DOHH2 (cell line): Measurements from ENCODE around the gene SLC34A1.

Experiments
- H3F3A ChIP-seq: fragments of 200-600 bp; sonication (generic), shearing (Covaris generic); 2 replicates; pipeline ENCODE4 v1.6.0; 2016; ENCODE audit warnings: antibody characterized with exemption, mild to moderate bottlenecking; ENCODE audit not compliant: control insufficient read depth, insufficient read depth
- H3K27ac ChIP-seq: fragments of 200-600 bp; sonication (generic); 2 replicates; pipeline ENCODE4 v1.5.1; 2014; ENCODE audit warnings: low read depth, mild to moderate bottlenecking, low read length, moderate library complexity
- H3K27me3 ChIP-seq: fragments of 200-600 bp; sonication (generic); 2 replicates; pipeline ENCODE4 v1.6.1; 2014; ENCODE audit warnings: mild to moderate bottlenecking, low read length, mixed read lengths; ENCODE audit not compliant: control insufficient read depth
- H3K36me3 ChIP-seq: fragments of 200-600 bp; sonication (generic); 2 replicates; pipeline ENCODE4 v1.6.1; 2014; ENCODE audit warnings: mild to moderate bottlenecking, low read length, moderate library complexity, mixed read lengths; ENCODE audit not compliant: control insufficient read depth
- H3K4me1 ChIP-seq: fragments of 200-600 bp; sonication (generic); 2 replicates; pipeline ENCODE4 v1.6.1; 2014; ENCODE audit warnings: mild to moderate bottlenecking, low read length, mixed read lengths; ENCODE audit not compliant: control insufficient read depth
- H3K4me2 ChIP-seq: fragments of 200-600 bp; sonication (generic); 2 replicates; pipeline ENCODE4 v1.6.0; 2014; ENCODE audit warnings: mild to moderate bottlenecking, low read length, moderate library complexity
- H3K4me3 ChIP-seq: fragments of 200-600 bp; sonication (generic); 2 replicates; pipeline ENCODE4 v1.5.1; 2014; ENCODE audit warnings: mild to moderate bottlenecking, low read length, mixed read lengths
- H3K79me2 ChIP-seq: fragments of 200-600 bp; sonication (generic); 2 replicates; pipeline ENCODE4 v1.6.1; 2014; ENCODE audit warnings: mild to moderate bottlenecking, low read length, mixed read lengths; ENCODE audit not compliant: control insufficient read depth
- H3K9me2 ChIP-seq: fragments of 200-600 bp; sonication (generic); replicated peaks from 2 replicates; pipeline ENCODE4 v1.6.1; 2014; ENCODE audit warnings: mild to moderate bottlenecking, low read length, mixed read lengths; ENCODE audit not compliant: control insufficient read depth
- H3K9me3 ChIP-seq: fragments of 200-600 bp; sonication (generic); 2 replicates; pipeline ENCODE4 v1.6.1; 2014; ENCODE audit warnings: antibody characterized with exemption, low read length, mixed read lengths; ENCODE audit not compliant: control insufficient read depth, insufficient read depth
- H4K20me1 ChIP-seq: fragments of 200-600 bp; sonication (generic); 2 replicates; pipeline ENCODE4 v1.6.0; 2014; ENCODE audit warnings: low read depth, mild to moderate bottlenecking, antibody characterized with exemption, low read length, moderate library complexity; ENCODE audit not compliant: control insufficient read depth, insufficient read depth
- CTCF ChIP-seq: fragments of 200-600 bp; sonication (generic); IDR thresholded peaks from one replicate; pipeline ENCODE4 v1.5.1; 2014; ENCODE audit warnings: antibody characterized with exemption, mild to moderate bottlenecking, low read depth, low read length; ENCODE audit not compliant: poor library complexity, severe bottlenecking
- EZH2phosphoT487 ChIP-seq: fragments of 200-600 bp; sonication (generic); IDR thresholded peaks from 2 replicates; pipeline ENCODE4 v1.6.1; 2017; ENCODE audit warnings: borderline replicate concordance, mild to moderate bottlenecking, antibody characterized with exemption, low read length, moderate library complexity, mixed read lengths

The SLC34A1 gene

DNA sequence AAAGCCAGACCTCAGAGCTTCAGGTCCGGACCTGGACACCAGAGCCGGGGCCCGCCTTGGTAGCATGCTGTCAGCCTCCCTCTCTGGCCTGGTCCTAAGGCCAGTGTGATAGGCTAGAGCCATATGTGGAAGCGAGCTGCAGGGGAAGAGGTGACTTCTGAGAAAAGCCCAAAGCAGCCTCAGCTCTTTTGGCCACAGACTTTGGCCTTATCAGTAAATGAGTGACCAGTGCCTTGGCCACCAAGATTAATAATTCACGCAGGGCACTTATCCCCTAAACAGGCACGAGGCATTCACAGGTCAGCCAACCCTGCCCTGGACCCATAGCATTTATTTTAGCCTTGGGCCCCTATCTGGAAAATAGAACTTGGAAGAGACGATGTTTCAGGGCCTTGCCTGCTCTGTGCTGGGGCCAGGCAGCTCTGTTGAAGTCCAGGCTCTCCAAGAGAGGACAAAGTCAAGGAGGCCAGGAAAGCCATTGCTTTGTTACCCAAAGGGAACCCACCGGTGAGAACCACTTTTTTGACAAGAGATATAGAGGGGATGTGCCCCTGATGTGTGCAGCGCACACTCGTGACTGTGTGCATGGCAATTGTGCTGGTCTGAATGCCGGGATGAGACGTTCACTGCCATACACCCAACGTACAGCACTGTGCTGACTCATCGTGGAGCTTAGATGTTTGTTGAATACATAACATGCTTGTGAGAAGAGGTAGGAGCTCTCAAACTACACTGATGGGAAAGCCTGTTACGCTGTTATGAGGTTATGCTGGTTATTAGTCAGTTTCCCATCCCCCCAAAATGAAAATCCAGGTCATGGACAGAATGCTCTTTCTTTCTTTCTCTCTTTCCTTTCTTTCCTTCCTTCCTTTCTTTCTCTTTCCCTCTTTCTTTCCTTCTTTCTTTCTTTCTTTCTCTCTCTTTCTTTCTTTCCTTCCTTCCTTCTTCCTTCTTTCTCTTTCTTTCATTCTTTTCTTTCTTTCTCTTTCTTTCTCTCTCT, 5.0 kb upstream of the SLC34A1 start:
- H3K27me3 ChIP-seq, result peaks cover 18% of the 10 kb centered on the region; the same call in 1 of the 2 replicates
- H3K4me2 ChIP-seq, result no peak overlapping the region
- no peak for TF ChIP-seq CTCF
- TF ChIP-seq EZH2phosphoT487, result no peak
- H3K4me3 ChIP-seq, result no peak overlapping the region
- no peaks in the 10 kb centered on the region for H3F3A ChIP-seq
- no peaks in the 10 kb centered on the region for H3K9me2 ChIP-seq
- no peak overlapping the region for H3K27ac ChIP-seq
- H4K20me1 ChIP-seq, result no peaks in the 10 kb centered on the region
- H3K9me3 ChIP-seq, result no peaks in the 10 kb centered on the region
- H3K79me2 ChIP-seq, result no peaks in the 10 kb centered on the region
- no peaks in the 10 kb centered on the region for H3K36me3 ChIP-seq
- no peaks in the 10 kb centered on the region for H3K4me1 ChIP-seq

DNA sequence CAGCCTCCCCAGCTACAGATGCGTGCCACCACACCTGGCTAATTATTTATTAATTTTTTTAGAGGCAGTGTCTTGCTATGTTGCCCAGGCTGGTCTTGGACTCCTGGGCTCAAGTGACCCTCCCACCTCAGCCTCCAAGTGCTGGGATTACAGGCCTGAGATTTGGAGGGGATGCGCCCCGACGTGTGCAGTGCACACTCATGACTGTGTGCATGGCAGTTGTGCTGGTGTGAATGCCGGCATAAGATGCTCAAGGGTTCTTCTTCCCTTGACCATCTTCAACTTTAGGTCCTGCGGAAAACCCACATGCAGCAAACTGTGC, 3.5 kb upstream of the SLC34A1 start:
- no peaks in the 10 kb centered on the region for H3K9me3 ChIP-seq
- H3K9me2 ChIP-seq, result no peaks in the 10 kb centered on the region
- H3K4me3 ChIP-seq, result no peak overlapping the region
- TF ChIP-seq CTCF (no peak), EZH2phosphoT487 (no peak)
- H3K36me3 ChIP-seq, result no peaks in the 10 kb centered on the region
- no peaks in the 10 kb centered on the region for H3F3A ChIP-seq
- H3K27me3 ChIP-seq, result peaks cover 21% of the 10 kb centered on the region; the same call in 1 of the 2 replicates
- H3K4me1 ChIP-seq, result no peaks in the 10 kb centered on the region
- H3K27ac ChIP-seq, result no peak overlapping the region
- H3K4me2 ChIP-seq, result no peak overlapping the region
- no peaks in the 10 kb centered on the region for H4K20me1 ChIP-seq
- no peaks in the 10 kb centered on the region for H3K79me2 ChIP-seq

DNA sequence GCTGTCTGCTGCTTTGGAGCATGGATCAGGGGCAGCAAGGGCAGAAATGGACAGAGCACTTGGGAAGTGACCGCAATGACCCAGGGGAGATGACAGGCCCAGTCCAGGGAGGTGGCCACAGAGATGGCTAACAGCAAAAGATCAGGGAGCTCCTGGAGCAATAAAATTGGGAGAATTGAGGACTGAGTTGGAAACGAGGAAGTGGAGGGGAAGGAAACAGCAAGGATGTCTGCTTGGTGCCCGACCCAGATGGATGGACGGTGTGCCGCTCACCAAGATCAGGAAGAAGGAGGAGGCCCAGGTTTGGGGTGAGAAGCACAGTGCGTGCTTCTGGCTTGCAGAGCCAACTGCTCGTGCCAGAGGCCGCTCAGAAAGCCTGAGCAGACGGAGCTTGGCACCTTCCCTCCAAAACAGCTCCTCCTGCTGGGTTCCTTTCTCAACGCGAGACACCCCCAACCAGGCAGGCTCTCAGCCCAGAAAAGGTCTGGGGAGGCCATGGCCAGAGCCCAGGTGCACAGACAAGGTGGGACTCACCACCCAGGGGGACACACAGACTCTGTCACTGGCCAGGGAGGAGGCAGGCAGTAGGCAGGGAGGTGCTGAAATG, 1.7 kb upstream of the SLC34A1 start:
- Histone ChIP-seq H3K4me2 (no peak overlapping the region), H3K36me3 (no peaks in the 10 kb centered on the region), H3K27me3 (peaks cover 21% of the 10 kb centered on the region; the same call in 1 of the 2 replicates), H3K9me2 (no peaks in the 10 kb centered on the region), H3F3A (no peaks in the 10 kb centered on the region), H3K4me3 (no peak overlapping the region), H4K20me1 (no peaks in the 10 kb centered on the region), H3K9me3 (no peaks in the 10 kb centered on the region), H3K4me1 (peaks cover 13% of the 10 kb centered on the region), H3K79me2 (no peaks in the 10 kb centered on the region), H3K27ac (no peak overlapping the region)
- TF ChIP-seq EZH2phosphoT487 (no peak), CTCF (peak; percentile 37)
